Fibroblast of skin of right quadriceps (primary cell): ENCODE data around the gene VIPR2.

ENCODE experiments used
- DNase-seq: peaks from one replicate; pipeline ENCODE4 v3.0.0-alpha.2; 2013

Gene VIPR2

DNA sequence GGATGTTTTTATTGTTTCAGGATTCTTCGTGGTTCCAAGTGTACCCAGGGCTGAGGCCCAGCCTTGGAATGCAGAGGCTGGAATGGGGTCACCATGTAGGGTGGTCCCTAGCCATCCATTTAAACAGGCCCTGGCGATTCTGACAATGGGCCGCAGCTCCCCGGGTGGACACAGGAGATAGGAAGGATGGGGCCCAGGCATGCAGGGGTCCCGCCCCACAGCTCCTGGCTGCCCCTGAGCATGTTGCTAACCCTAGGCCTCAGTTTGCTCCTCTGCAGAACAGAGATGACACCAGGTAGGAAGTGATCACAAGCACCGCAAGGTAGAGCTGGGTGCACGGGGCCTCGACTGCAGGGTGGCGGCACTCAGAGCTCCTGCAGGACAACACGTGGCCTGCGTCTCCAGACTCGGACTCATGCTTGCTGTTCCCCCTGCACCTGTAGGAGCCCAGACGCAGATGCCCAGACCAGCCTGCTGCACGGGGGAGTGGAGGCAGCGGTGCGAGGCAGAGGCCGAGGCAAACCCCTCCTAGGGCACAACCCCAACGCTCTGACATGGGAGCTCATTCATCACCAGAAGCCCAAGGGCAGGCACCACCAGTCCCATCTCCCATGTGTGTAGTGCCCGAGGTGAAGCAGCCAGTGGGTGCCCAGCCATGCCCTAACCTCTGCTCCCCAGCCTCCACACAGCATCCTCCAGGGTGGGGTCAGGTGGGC, 25.5 kb downstream of the VIPR2 start:
- no peak for DNase-seq

DNA sequence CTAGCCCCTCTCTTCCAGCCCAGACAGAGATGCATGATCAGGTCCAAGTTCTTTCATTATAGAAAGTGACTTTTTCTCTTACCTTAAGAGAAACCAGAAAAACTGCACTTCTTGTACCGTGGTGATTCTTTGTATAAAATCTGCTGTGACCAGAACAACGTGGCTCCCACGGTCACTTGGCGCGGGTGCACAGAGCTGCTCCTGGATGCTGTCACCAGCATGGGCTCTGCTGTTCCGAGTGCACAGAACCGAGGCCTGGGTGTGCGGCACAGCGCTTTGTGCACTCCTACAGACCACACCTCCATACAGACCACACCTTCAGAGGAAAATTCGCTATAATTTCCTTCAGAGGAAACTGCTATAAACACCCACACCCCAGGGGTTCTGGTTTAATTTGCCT, 26.0 kb downstream of the VIPR2 start:
- no peak for DNase-seq

DNA sequence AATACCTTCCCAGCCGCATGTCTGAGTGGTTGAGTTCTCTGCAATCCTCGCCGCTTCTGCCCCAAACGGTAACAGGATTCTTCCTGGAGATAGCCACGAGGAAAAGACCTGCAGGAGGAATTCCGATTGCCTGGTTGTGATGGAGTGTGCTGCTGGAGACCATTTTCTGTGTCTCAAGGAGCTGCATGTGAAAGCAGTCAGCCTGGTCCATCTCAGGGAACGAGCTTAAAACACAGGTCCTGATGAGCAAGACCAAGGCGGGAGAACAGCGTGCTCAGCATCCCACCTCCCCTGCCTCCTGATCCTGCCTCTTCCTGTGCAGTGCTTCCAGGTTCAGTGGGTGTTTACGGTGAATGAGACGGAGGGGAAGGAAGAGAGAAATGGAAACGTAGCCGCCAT, 26.5 kb downstream of the VIPR2 start:
- DNase-seq, result no peak

DNA sequence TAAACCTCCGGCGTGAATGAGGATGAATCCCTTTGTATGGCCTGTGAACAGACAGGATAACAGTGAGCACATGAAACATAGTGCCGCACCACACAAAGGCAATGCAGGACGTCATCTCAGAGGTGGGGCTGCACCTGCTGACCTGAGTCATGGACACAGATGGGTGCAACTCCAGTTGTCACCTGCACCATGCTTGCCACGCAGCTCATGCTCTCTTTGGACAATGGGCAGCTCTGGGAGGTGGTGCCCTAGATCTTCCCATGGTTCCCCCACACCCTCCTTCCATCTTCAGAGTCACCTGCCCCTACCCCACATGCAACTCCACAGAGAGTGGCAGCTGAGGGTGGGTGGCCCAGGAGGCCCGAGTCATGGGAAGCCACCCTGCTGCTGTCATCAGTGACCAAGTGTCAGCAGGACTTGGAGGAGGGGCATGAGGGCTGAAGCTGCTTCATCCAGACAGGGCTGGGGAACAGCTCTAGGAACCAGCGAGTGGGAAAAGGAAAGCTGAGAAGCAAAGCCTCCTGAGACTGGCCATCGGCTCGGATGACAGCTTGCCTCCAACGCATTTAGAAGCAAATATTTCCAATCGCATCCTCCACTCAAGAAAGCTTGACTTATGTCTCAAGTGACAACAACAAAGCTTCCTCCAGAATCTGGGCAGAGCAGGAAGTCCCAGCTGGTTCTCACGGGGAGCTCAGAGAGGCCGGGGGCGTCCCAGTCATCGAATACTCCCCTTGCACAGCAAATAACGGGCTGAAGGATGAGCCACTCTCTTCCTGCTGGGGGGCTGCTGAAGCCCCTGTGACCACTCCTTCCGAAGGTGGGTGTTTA, 27.1 kb downstream of the VIPR2 start:
- no peak for DNase-seq

DNA sequence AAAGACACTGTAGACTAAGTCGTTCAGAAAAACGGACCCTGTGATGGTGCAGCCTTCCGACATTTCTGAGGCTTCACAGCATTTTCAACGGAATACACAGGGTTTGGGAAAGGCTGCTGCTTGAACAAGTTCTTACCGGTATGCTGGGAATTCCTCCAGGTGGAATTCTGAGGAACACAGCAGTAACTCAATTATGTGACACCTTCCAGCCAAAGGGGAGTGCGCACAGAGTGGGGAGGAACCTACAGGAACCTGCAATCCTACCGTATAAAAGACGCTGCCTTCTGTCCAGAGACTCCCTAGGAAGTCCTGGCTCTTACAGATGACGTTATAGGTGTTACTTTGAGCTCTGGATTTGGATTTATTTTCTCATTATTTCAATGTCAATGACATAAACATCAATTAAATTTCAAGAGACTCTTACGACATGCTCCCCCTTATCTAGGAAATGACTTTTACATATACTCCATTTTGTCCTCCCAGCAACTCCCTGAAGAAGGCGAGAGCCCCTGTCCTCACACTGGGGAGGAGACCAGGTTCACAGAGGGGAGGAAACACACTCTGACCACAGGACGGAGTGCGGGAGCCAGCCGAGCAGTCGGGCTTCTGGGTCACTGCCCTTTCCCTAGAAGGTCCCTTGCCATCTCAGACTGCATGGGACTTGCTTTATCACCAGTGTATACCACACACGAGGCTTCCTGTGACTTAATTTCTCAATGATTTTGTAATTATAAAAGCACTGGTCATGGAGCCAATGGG, 27.9 kb downstream of the VIPR2 start:
- no peak for DNase-seq

DNA sequence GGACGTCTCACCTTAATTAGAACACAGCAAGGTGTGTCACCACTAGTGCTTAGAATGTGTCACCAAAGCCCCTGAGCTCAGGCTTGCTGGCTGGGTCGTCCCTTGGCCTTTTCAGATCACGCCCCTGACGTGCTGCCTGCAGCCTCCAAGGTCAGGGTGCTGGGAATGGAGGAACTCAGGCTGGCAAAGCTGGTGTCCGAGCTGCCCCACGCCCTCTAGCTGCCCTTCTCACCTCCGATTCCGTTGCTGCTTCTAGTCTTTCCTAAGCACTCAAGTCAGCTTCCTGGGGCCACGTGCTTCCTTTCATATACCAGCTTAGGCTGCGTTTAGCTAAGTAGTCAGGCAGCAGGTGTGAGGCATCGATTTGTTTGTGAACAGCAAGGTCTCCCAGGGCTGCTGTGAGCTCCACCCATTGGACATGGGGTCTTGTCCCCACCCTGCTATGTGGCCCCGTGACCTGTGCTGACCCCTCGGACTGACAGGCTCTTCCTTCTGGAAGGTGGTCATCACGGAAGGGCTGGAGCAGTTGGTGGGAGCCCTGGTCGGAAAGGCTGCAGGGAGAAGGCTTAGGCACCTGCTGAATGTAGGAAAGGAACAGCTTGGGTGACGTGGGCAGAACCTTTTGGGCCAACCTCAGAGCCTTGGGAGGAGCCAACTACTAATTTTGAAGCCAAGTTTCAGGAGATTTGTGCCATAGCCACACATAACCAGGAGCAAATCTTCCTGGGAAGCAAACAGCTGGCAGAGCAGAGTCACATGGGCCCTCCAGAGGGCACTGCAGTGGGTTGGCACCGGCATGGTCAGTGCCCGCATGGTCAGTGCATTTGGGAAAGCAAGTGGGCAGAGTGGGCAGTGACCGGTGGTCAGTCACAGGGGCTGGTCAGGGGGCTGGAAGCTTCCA, 28.8 kb downstream of the VIPR2 start:
- no peak for DNase-seq

DNA sequence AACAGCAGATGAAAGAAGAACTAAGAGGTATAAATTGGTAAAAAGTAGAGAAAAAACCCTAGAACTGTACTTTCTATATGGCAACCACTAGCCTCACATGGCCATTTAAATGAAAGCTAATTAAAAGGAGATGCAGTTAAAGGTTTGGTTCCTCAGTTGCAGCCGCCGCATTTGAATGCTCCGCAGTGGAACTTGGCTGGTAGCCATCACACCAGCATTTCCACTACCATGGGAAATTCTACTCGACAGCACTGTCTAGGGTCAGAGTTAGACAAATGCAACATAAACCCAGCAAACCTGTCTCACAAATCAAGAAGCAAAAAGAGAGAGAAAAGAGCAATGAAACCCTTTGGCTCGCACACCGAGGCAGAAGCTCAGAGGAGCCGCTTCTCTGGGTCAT, 29.7 kb downstream of the VIPR2 start:
- DNase-seq, result no peak

DNA sequence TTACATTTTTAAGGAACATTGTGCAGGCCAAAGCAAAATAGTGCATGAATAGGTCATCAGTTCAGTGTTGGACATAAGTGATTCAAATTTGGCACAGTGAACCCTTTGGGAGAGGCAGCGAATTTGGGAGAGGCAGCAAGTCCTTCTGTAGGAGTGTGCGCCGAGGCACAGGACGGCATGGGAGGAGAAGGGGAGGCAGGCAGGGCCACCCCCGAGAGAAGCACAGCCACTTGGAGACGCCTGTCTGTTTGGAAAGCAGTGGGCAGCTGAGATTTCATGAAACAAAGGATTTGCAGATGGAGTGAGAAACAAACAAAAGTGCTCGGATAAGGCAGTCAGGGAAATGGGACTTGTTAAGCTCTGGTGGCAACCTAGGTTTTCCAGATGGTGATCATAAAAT, 30.6 kb downstream of the VIPR2 start:
- DNase-seq, result no peak

DNA sequence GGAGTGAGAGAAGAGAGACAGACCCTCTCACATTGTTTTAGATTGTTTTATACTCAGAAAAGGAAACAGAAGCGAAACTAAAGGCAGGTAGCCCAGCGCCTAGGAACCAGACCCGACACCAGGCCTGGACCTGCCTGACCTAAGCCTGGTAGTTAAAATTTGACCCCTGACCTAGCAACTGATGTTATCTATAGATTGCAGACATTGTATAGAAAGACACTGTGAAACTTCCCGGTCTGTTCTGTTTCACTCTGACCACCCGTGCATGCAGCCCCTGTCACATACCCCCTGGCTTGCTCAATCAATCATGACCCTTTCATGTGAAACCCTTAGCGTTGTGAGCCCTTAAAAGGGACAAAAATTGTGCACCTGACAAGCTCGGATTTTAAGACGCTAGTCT, 31.6 kb downstream of the VIPR2 start:
- no peak for DNase-seq

DNA sequence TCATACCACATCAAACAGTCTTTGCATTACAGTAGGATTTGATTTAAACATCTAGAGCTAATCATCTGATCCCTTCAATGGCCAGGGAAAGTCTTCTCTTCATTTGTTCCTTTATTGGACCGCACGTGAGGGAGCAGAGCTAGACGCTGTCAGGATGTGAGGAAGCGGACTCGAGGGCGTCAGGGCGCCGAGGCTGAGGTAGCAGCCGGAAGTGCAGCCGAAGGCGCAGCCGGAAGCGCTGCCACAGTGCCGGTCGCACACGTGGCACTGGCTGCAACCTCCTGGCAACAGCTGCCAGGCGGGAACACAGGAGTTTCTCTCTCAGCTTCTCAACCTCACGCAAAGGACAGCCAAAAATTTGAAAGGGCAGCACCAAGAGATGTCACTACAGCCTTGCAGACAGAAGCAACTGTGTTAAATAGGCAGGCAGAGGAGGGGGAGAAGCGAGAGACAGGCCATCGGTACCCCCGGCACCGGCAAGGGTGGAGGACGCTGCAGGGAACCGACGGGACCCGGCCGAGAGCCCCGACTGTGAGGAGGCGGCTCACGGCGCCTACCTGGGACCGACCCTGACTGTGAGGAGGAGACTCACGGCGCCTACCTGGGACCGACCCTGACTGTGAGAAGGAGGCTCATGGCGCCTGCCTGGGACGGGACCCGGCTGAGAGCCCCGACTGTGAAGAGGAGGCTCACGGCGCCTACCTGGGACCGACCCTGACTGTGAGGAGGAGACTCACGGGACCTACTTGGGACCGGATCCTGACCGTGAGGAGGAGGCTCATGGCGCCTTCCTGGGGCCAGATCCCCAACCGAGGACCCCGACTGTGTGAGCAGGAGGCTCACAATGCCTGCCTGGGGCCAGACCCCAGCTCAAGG, 32.3 kb downstream of the VIPR2 start:
- no peak for DNase-seq

DNA sequence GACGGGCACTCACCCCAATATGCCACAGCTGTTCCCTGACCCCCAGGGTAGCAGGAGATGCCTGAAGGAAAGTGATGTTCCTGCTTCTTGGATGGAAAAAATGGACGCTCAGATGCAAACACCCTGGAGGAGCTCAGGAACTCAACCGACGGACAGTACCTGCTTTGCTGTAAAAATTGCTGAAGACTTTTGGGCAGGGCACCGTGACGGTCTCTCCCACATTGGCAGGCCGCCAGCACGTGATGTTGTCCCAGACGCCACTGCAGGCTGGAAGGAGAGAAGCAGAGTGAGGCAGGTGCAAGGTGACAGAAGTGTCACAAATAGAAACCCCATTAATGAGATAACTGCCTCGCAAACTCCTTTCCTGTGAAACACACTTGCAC, 35.0 kb downstream of the VIPR2 start:
- no peak for DNase-seq

DNA sequence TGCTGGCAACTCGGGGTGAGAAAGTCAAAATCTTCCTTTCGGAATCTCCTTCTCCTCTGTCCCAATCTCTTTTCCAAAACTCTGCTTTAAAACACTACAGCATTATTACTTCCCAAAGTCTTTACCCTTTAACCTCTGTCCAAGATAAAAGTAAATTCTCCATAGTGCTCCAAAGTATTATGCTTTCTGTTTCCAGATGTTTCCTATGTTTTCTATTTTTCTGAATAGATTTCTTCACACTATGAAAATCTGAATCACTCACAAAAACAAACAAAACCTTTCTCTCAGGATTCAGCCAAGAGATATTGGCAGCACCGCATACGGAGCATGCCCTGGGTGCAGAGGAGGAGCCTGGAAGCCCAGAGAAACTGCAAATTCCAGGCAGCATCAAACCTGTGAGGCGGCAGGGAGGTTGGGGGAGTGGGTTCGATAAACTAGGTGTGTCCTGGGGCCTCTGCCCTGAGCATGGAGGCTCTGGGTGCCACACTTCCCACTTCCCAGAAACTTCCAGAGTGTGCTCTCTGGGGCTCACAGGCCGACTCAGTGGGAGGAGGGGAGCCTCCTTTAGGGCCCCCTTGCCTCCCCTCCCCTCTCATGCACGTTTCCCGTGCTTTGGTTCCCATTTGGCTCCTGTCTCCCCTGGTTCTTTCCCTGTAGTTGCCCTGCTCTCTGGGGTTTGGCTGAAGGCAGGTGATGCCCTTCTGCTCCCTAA, 35.6 kb downstream of the VIPR2 start:
- DNase-seq, result no peak

DNA sequence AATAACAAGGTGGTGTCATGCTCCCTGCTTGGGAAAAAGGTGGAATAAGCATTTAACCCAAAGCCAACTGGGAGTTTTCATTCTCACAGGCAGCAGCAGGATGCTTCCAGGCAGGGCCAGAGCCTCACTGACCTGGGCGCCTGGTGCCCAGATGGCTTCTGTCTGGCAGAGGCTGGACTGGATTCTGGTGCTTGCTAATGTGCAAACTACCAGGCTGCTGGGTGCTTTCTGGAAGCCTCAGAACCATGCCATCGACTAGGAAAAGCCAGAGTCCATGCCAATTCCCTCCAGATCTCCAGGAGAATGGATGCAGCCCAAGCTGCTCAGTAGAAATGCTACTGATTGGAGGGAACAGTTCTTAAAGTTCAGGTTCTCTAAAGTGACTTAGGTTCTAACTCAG, 36.2 kb downstream of the VIPR2 start:
- no peak for DNase-seq

DNA sequence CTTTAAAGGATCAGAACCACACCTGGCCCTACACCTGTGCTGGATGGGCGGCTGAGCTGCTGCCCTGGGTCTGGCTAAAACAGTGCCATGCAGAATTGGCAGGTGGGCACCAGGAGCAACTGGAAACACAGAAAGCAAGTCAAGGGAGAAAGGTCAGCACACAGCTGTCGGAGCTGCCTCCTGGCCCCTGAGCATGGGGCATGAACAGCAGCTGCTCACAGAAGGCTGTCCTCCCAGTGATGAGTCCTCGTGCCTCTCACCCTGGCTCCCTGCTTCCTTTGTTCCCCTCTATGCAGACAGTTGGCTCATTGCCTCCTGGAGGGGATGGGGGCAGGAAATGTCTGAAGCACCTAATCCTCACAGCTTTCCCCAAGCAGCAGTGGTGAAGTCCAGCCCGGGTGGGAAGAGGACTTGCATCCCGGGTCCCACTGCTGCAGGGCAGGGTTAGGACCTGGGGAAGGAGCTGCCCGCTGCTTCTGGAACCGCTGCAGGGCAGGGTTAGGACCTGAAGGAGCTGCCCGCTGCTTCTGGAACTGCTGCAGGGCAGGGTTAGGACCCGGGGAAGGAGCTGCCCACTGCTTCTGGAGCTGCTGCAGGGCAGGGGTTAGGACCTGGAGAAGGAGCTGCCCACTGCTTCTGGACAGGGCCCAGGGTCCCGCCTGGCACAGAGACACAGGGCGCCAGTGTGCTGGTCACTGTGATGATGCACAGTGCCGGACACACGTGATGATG, 37.3 kb downstream of the VIPR2 start:
- DNase-seq, result no peak

DNA sequence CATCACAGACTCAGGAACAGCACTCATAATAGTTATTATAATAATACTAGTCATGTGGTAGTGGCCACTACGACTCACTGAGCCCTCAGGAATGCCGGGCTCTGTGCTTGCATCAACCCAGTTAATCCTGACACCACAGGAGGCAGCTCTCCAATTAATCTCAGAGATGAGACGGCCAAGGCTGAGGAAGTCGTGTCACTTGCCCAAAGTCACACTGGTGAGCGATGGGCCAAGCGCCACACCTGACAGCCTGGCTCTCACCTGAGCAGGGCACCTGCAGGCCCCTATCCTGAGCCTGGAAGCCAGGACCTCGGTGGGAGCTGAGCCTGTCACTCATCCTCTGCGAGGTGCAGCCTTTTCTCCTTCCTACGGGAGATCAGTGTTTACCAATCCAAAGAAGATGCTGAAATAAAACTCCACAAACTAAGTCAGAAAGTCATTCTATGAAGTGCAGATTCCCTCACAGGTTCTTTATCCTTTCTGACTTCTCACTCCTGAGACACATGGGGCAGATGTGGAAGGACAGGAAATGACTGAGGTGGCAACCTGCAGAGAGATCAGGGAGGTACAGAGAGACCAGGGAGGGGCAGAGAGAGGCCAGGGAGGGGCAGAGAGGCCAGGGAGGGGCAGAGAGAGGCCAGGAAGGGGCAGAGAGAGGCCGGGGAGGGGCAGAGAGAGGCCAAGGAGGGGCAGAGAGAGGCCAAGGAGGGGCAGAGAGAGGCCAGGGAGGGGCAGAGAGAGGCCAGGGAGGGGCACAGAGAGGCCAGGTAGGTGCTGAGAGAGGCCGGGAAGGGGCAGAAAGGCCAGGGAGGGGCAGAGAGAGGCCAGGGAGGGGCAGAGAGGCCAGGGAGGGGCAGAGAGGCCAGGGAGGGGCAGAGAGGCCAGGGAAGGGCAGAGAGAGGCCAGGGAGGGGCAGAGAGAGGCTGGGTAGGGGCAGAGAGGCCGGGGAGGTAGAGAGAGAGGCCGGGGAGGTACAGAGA, 38.5 kb downstream of the VIPR2 start:
- DNase-seq, result no peak

DNA sequence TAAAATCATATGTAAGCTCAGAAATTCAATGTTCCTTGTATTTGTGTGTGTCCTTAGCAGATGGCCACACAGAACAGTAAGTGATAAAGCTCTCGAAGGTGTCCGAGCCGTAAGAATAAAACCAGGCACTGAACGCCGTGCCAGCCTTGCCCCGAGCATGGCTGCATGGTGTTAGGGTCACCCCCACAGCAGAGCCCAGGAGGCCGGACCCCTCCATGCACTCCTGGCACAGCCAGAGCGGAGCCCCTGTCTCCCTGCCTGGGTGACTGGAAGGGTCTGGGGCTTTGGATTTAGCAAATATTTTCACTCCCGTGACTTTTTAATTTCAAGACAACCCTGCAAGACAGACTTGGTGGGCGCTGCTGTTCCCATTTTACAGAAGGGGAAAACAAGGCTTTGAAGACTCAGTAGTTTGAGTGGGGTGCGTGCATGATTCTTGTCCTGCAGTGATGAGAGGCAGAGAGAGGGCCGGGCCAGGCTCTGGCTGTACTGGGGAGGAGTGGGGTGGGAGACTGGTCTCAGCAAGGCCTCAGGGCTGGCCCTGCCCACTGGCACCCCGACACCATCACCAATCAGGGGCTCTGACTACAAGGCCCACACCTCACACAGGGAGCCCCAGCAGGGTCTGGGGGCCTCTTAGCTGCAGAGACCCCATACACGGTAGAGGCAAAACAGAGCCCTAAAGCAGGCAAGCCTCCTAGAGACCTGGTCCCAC, 39.4 kb downstream of the VIPR2 start:
- no peak for DNase-seq

DNA sequence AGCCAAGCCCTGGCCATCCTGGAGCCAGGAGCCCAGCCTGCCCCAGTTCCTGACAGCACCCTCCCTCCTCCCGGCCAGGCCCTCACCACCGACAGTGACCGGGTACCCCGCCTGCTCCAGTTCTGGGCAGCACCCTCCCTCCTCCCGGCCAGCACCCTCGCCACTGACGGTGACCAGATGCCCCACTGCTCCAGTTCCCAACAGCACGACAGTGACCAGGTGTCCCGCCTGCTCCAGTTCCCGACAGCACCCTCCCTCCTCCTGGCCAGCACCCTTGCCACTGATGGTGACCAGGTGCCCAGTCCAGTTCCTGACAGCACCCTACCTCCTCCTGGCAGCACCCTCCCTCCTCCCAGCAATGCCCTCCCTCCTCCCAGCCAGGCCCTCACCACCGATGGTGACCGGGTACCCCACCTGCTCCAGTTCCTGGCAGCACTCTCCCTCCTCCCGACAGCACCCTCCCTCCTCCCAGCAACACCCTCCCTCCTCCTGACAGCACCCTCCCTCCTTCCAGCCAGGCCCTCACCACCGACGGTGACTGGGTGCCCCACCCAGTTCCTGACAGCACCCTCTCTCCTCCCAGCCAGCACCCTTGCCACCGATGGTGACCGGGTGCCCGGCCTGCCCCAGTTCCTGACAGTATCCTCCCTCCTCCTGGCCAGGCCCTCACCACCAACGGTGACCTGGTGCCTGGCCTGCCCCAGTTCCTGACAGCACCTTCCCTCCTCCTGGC, 40.3 kb downstream of the VIPR2 start:
- no peak for DNase-seq
